ENCODE measurements around the gene UBQLN3. TPM values are rescaled to one million over a fixed set of nuclear protein-coding genes. Genes with fewer than 3 reads are reported as not detected.

Gene UBQLN3
- total RNA-seq, 1 donor = under 0.01 TPM

DNA sequence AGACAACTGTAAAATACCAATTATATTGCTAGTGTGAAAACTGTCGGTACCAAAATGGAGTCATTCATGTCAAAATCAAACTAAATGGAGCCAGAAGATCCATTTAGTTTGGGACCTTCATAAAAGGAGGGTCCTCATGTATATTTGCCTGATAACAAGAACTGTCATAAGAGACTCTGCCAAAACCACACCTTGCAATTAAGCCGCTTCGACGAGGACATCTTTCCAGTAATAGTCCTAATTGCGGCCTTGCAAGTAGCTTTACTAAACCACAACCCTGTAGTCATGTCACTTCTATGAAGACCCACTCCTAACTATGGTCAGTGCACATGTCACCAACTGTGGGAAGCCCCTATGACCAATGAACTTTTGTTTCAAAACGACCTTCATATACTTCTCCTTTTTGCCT is 9.4 kb downstream of the UBQLN3 start:
- no peaks in the 10 kb centered on the region for H3K9me3 ChIP-seq (ENCODE audit: low read depth, low read length)
- no peaks in the 10 kb centered on the region for H4K20me1 ChIP-seq (ENCODE audit: insufficient read depth, low read length)
- H3K79me2 ChIP-seq (ENCODE audit: insufficient read depth, low read length) = no peaks in the 10 kb centered on the region
- no peak for DNase-seq (ENCODE audit: insufficient read length, low spot score, missing footprints)
- no peak overlapping the region for H3K4me2 ChIP-seq (ENCODE audit: insufficient read depth, low read length)
- H3K4me3 ChIP-seq (ENCODE audit: insufficient read depth, low read length) = no peak overlapping the region
- no peak overlapping the region for H3K27ac ChIP-seq (ENCODE audit: low read depth, low read length)
- no peaks in the 10 kb centered on the region for H3K4me1 ChIP-seq (ENCODE audit: insufficient read depth, low read length)
- TF ChIP-seq, protein P1, sequence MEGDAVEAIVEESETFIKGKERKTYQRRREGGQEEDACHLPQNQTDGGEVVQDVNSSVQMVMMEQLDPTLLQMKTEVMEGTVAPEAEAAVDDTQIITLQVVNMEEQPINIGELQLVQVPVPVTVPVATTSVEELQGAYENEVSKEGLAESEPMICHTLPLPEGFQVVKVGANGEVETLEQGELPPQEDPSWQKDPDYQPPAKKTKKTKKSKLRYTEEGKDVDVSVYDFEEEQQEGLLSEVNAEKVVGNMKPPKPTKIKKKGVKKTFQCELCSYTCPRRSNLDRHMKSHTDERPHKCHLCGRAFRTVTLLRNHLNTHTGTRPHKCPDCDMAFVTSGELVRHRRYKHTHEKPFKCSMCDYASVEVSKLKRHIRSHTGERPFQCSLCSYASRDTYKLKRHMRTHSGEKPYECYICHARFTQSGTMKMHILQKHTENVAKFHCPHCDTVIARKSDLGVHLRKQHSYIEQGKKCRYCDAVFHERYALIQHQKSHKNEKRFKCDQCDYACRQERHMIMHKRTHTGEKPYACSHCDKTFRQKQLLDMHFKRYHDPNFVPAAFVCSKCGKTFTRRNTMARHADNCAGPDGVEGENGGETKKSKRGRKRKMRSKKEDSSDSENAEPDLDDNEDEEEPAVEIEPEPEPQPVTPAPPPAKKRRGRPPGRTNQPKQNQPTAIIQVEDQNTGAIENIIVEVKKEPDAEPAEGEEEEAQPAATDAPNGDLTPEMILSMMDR (IDR thresholded peaks at IDR 0.05; ENCODE audit: extremely low read depth, low read depth, low read length) = no peak
- H3K27me3 ChIP-seq (ENCODE audit: insufficient read depth, low read length) = no peaks in the 10 kb centered on the region
- H2AFZ ChIP-seq (ENCODE audit: low read length) = no peak overlapping the region
- H3K36me3 ChIP-seq (ENCODE audit: insufficient read depth, low read length) = no peaks in the 10 kb centered on the region

DNA sequence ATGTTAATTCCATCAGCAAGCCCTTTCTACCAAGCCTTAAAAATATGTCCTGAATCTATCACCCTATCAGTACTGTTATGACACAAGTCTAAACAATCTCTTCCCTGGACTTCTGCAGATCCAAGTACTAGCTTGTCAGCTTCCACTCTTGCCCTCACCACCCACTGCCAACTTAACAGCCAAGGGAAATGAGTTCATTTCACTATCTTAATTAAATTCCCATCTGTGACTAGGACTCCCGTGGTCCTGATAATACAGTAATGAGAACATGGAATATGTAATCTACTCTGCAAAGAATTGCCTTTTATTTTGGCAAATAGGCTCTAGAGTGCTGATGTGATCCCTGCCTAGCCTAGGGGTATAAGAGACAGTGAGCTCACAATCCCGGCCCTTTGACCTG is 10.1 kb downstream of the UBQLN3 start:
- no peak overlapping the region for H3K4me3 ChIP-seq (ENCODE audit: insufficient read depth, low read length)
- no peak for DNase-seq (ENCODE audit: insufficient read length, low spot score, missing footprints)
- H3K9me3 ChIP-seq (ENCODE audit: low read depth, low read length) = no peaks in the 10 kb centered on the region
- H2AFZ ChIP-seq (ENCODE audit: low read length) = no peak overlapping the region
- H3K27me3 ChIP-seq (ENCODE audit: insufficient read depth, low read length) = no peaks in the 10 kb centered on the region
- no peaks in the 10 kb centered on the region for H3K79me2 ChIP-seq (ENCODE audit: insufficient read depth, low read length)
- H3K27ac ChIP-seq (ENCODE audit: low read depth, low read length) = no peak overlapping the region
- no peaks in the 10 kb centered on the region for H4K20me1 ChIP-seq (ENCODE audit: insufficient read depth, low read length)
- no peaks in the 10 kb centered on the region for H3K4me1 ChIP-seq (ENCODE audit: insufficient read depth, low read length)
- no peaks in the 10 kb centered on the region for H3K36me3 ChIP-seq (ENCODE audit: insufficient read depth, low read length)
- TF ChIP-seq, protein P1 (IDR thresholded peaks at IDR 0.05; ENCODE audit: extremely low read depth, low read depth, low read length) = no peak
- H3K4me2 ChIP-seq (ENCODE audit: insufficient read depth, low read length) = no peak overlapping the region

DNA sequence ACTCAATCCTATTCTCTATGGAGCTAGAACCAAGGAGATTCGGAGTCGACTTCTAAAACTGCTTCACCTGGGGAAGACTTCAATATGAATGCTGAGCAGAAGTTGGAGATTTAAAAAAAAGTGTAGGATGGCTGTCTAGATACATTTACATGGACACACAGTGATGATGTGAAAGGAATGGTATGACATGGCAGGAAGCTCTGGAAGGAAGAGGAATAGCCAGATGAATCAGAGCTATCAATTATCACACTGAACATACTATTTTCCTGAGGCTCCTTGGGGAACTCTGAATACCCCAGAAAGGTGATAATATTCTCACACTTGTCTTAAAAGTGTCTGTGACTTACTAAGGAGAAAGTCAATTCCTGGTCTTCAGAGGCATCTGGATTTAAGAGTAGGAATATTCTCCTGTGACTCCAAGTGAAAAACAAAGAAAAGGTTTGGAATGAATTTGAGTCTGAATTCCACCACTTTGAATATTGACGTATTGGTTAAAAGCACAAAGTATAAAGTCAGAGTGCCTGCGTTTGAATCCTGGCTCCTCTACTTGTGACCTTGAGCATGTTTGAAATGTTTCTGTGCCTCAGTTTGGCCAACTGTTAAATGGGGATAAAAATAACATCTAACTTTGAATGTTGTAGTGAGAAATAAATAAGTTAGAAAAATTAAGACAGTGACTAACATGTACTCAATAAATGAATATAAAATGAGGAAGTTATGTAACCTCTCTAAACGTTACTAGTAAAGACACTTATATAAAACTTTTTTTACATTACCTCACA is 20.0 kb downstream of the UBQLN3 start:
- H4K20me1 ChIP-seq (ENCODE audit: insufficient read depth, low read length) = no peaks in the 10 kb centered on the region
- TF ChIP-seq, protein P1 (IDR thresholded peaks at IDR 0.05; ENCODE audit: extremely low read depth, low read depth, low read length) = no peak
- no peaks in the 10 kb centered on the region for H3K79me2 ChIP-seq (ENCODE audit: insufficient read depth, low read length)
- no peaks in the 10 kb centered on the region for H3K27me3 ChIP-seq (ENCODE audit: insufficient read depth, low read length)
- no peak overlapping the region for H3K4me3 ChIP-seq (ENCODE audit: insufficient read depth, low read length)
- no peaks in the 10 kb centered on the region for H3K36me3 ChIP-seq (ENCODE audit: insufficient read depth, low read length)
- no peaks in the 10 kb centered on the region for H3K9me3 ChIP-seq (ENCODE audit: low read depth, low read length)
- H3K4me2 ChIP-seq (ENCODE audit: insufficient read depth, low read length) = no peak overlapping the region
- no peak overlapping the region for H2AFZ ChIP-seq (ENCODE audit: low read length)
- DNase-seq (ENCODE audit: insufficient read length, low spot score, missing footprints) = no peak
- no peak overlapping the region for H3K27ac ChIP-seq (ENCODE audit: low read depth, low read length)
- no peaks in the 10 kb centered on the region for H3K4me1 ChIP-seq (ENCODE audit: insufficient read depth, low read length)

DNA sequence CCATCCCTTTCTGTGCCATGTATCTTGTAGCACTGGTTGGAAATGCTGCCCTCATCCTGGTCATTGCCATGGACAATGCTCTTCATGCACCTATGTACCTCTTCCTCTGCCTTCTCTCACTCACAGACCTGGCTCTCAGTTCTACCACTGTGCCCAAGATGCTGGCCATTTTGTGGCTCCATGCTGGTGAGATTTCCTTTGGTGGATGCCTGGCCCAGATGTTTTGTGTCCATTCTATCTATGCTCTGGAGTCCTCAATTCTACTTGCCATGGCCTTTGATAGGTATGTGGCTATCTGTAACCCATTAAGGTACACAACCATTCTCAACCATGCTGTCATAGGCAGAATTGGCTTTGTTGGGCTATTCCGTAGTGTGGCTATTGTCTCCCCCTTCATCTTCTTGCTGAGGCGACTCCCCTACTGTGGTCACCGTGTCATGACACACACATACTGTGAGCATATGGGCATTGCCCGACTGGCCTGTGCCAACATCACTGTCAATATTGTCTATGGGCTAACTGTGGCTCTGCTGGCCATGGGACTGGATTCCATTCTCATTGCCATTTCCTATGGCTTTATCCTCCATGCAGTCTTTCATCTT is 20.9 kb downstream of the UBQLN3 start:
- no peaks in the 10 kb centered on the region for H3K79me2 ChIP-seq (ENCODE audit: insufficient read depth, low read length)
- H3K4me1 ChIP-seq (ENCODE audit: insufficient read depth, low read length) = no peaks in the 10 kb centered on the region

More for the DNA sequence above, 20.9 kb downstream of the UBQLN3 start:
- Histone ChIP-seq H2AFZ (ENCODE audit: low read length) (no peak overlapping the region), H4K20me1 (ENCODE audit: insufficient read depth, low read length) (no peaks in the 10 kb centered on the region), H3K36me3 (ENCODE audit: insufficient read depth, low read length) (no peaks in the 10 kb centered on the region), H3K27me3 (ENCODE audit: insufficient read depth, low read length) (no peaks in the 10 kb centered on the region), H3K9me3 (ENCODE audit: low read depth, low read length) (no peaks in the 10 kb centered on the region), H3K4me3 (ENCODE audit: insufficient read depth, low read length) (no peak overlapping the region), H3K4me2 (ENCODE audit: insufficient read depth, low read length) (no peak overlapping the region), H3K27ac (ENCODE audit: low read depth, low read length) (no peak overlapping the region)
- TF ChIP-seq, protein P1 (IDR thresholded peaks at IDR 0.05; ENCODE audit: extremely low read depth, low read depth, low read length) = no peak
- DNase-seq (ENCODE audit: insufficient read length, low spot score, missing footprints) = no peak
